NAMALWA (cell line): ENCODE results near the gene CREBL2.
A peak's percentile ranks its signal among the peaks of the same experiment; 100 is the strongest.
"Not testable (repeated sequence)": the region's sequence is repeated elsewhere in the genome, so short reads cannot be mapped to it uniquely, and the experiment has no call there.

Experiments
- DNase-seq: peaks from one replicate; pipeline ENCODE4 v3.0.0-alpha.2; 2015; ENCODE audit warnings: low spot score

The CREBL2 gene

GRCh38 chr12:12639995-12640394, 28.3 kb downstream of the CREBL2 start:
- not testable (repeated sequence) for DNase-seq

GRCh38 chr12:12641650-12642049, 30.0 kb downstream of the CREBL2 start:
- DNase-seq: no peak

- no peak for DNase-seq
Observed at GRCh38 chr12:12642916-12643315, 31.2 kb downstream of the CREBL2 start.

GRCh38 chr12:12645485-12645884, 33.8 kb downstream of the CREBL2 start:
- peak; percentile 73 for DNase-seq

- DNase-seq: not testable (repeated sequence)
Observed at GRCh38 chr12:12645968-12646367, 34.3 kb downstream of the CREBL2 start.

- no peak for DNase-seq
Observed at GRCh38 chr12:12646483-12647072, 34.9 kb downstream of the CREBL2 start.

GRCh38 chr12:12648284-12648683, 36.6 kb downstream of the CREBL2 start:
- DNase-seq: no peak

- DNase-seq: no peak
Observed at GRCh38 chr12:12648951-12649650, 37.4 kb downstream of the CREBL2 start.

- no peak for DNase-seq
Observed at GRCh38 chr12:12651752-12652151, 40.1 kb downstream of the CREBL2 start.

GRCh38 chr12:12652704-12653103, 41.0 kb downstream of the CREBL2 start:
- not testable (repeated sequence) for DNase-seq

GRCh38 chr12:12653922-12654321, 42.2 kb downstream of the CREBL2 start:
- no peak for DNase-seq

GRCh38 chr12:12654691-12655460, 43.2 kb downstream of the CREBL2 start:
- no peak for DNase-seq

GRCh38 chr12:12660201-12660600, 48.5 kb downstream of the CREBL2 start:
- DNase-seq: no peak

- no peak for DNase-seq
Observed at GRCh38 chr12:12661086-12661856, 49.6 kb downstream of the CREBL2 start.

GRCh38 chr12:12663644-12664294, 52.1 kb downstream of the CREBL2 start:
- no peak for DNase-seq

GRCh38 chr12:12665194-12665593, 53.5 kb downstream of the CREBL2 start:
- no peak for DNase-seq

GRCh38 chr12:12668005-12668404, 56.3 kb downstream of the CREBL2 start:
- no peak for DNase-seq

GRCh38 chr12:12669020-12669419, 57.3 kb downstream of the CREBL2 start:
- DNase-seq: no peak

GRCh38 chr12:12671850-12672660, 60.4 kb downstream of the CREBL2 start:
- DNase-seq: no peak

GRCh38 chr12:12673296-12673695, 61.6 kb downstream of the CREBL2 start:
- no peak for DNase-seq

- no peak for DNase-seq
Observed at GRCh38 chr12:12676605-12677004, 64.9 kb downstream of the CREBL2 start.
